Upper lobe of left lung (tissue), 6 donors: ENCODE data around the gene OSBPL5. TPM values are rescaled to one million over a fixed set of nuclear protein-coding genes. Genes with fewer than 3 reads are reported as not detected.

Source experiments
- ATAC-seq, 2 donors: fragments of 200-7000 bp; cut with Tn5 transposase; one replicate each; pipeline ENCODE4 v1.9.1; 2022; ENCODE audit warnings: mild to moderate bottlenecking in 2 of 2, moderate library complexity in 2 of 2; ENCODE audit not compliant: low FRiP score in 2 of 2
- DNase-seq, 2 donors: peaks; one replicate each; pipeline ENCODE4 v3.0.0-alpha.2; 2019 to 2020
- H3K27ac ChIP-seq, 4 donors: fragments of 200-600 bp; sonication (generic); one replicate each; pipeline ENCODE4 v1.5.1; 2016 to 2019
- H3K27me3 ChIP-seq, 4 donors: fragments of 200-600 bp; sonication (generic); one replicate each; pipeline ENCODE4 v1.5.1; 2017 to 2019
- H3K36me3 ChIP-seq, 4 donors: fragments of 200-600 bp; sonication (generic); one replicate each; pipeline ENCODE4 v1.5.1; 2016 to 2019
- H3K4me1 ChIP-seq, 4 donors: fragments of 200-600 bp; sonication (generic); one replicate each; pipeline ENCODE4 v1.5.1; 2018 to 2019
- H3K4me3 ChIP-seq, 4 donors: fragments of 200-600 bp; sonication (generic); one replicate each; pipeline ENCODE4 v1.5.1; 2017 to 2019; ENCODE audit warnings: mild to moderate bottlenecking in 2 of 4, moderate library complexity in 1 of 4
- H3K9me3 ChIP-seq, 4 donors: fragments of 200-600 bp; sonication (generic); one replicate each; pipeline ENCODE4 v1.5.1; 2018 to 2019
- CTCF ChIP-seq, 6 experiments: fragments of 450-650 bp in 4 of 6; fragments of 200-600 bp in 2 of 6; sonication (generic) in 2 of 6; IDR thresholded peaks; one replicate each; pipeline ENCODE4 v1.5.1; 2016 to 2019; ENCODE audit warnings: antibody characterized with exemption in 6 of 6
- EP300 ChIP-seq, 4 donors: sonication (generic); formaldehyde crosslinking; IDR thresholded peaks; one replicate each; pipeline ENCODE4 v1.5.1; 2017; ENCODE audit warnings: antibody characterized with exemption in 4 of 4, control low read depth in 2 of 4
- POLR2A ChIP-seq, 4 donors: fragments of 450-650 bp; IDR thresholded peaks; one replicate each; pipeline ENCODE4 v1.5.1; 2016 to 2017; ENCODE audit warnings: antibody characterized with exemption in 4 of 4, mild to moderate bottlenecking in 2 of 4
- POLR2AphosphoS5 ChIP-seq, 2 donors: sonication (generic); formaldehyde crosslinking; IDR thresholded peaks; one replicate each; pipeline ENCODE4 v1.5.1; 2017; ENCODE audit warnings: antibody characterized with exemption in 2 of 2
- WGBS, 2 donors: methylation state at CpG; one replicate each; pipeline ENCODE4 v1.1.5; 2017 to 2018; 5-methylcytosine and 5-hydroxymethylcytosine counted together
- total RNA-seq, 6 donors: library from RNA; depleted of rRNA in 4 of 6; stranded (reverse); fragments of >200 nt in 4 of 6; gene quantifications; one replicate each; pipeline versions ENCODE4 v1.1.0 to v1.2.1, GENCODE V29; 2016 to 2021
- donor health status: DM: no; HTN: no; CAD: no; lungs with moderate emphysema.
- donor health status: DM: no; HTN: yes; CAD: no; lungs with severe emphysema.

The OSBPL5 gene
- total RNA-seq, 6 donors from 2014 or later = 23.4 to 66.9 (median 48.3) TPM

- no peaks in the 10 kb centered on the region for H3K9me3 ChIP-seq
- H3K27me3 ChIP-seq = no peaks in the 10 kb centered on the region
- ATAC-seq = no peak
- H3K4me3 ChIP-seq = no peak overlapping the region
- peaks cover 0 to 41% (median 27%) of the 10 kb centered on the region in 4 donors for H3K36me3 ChIP-seq
- TF ChIP-seq CTCF (IDR thresholded peaks at IDR 0.05) (no peak), POLR2AphosphoS5 (IDR thresholded peaks at IDR 0.05) (no peak), EP300 (IDR thresholded peaks at IDR 0.05) (no peak), POLR2A (IDR thresholded peaks at IDR 0.05) (no peak)
- peak in 1 of 2 donors; percentile 68 for DNase-seq
- H3K27ac ChIP-seq = no peak overlapping the region
- 54 to 64% methylated on average over 5 to 9 of the region's 9 CpGs for WGBS, 2 donors
- H3K4me1 ChIP-seq = peaks cover 0 to 2% (median 2%) of the 10 kb centered on the region in 4 donors
Observed at GRCh38 chr11:3086671-3087150, 78.4 kb downstream of the OSBPL5 start.

- 78% methylated on average over 8 of the region's 8 CpGs; no CpG with 5 or more reads in 1 of the 2 donors for WGBS, 2 donors
- no peak for TF ChIP-seq CTCF (IDR thresholded peaks at IDR 0.05)
- TF ChIP-seq POLR2AphosphoS5 (IDR thresholded peaks at IDR 0.05) = no peak
- no peak for TF ChIP-seq POLR2A (IDR thresholded peaks at IDR 0.05)
- TF ChIP-seq EP300 (IDR thresholded peaks at IDR 0.05) = no peak
- Histone ChIP-seq H3K27me3 (no peaks in the 10 kb centered on the region), H3K27ac (no peak overlapping the region), H3K9me3 (no peaks in the 10 kb centered on the region), H3K36me3 (peaks cover 0 to 38% (median 27%) of the 10 kb centered on the region in 4 donors), H3K4me3 (no peak overlapping the region), H3K4me1 (no peaks in the 10 kb centered on the region)
- peak in 1 of 2 donors; percentile 59 for DNase-seq
- ATAC-seq = no peak
Observed at GRCh38 chr11:3086114-3086513, 79.0 kb downstream of the OSBPL5 start.

- no peaks in the 10 kb centered on the region for H3K4me1 ChIP-seq
- no peak overlapping the region for H3K27ac ChIP-seq
- H3K4me3 ChIP-seq = no peak overlapping the region
- 66 to 82% methylated on average over 2 to 5 of the region's 5 CpGs for WGBS, 2 donors
- ATAC-seq = no peak
- no peaks in the 10 kb centered on the region for H3K27me3 ChIP-seq
- H3K9me3 ChIP-seq = no peaks in the 10 kb centered on the region
- peaks cover 0 to 27% (median 19%) of the 10 kb centered on the region in 4 donors for H3K36me3 ChIP-seq
- no peak for DNase-seq
- no peak for TF ChIP-seq EP300 (IDR thresholded peaks at IDR 0.05)
- no peak for TF ChIP-seq POLR2A (IDR thresholded peaks at IDR 0.05)
- TF ChIP-seq POLR2AphosphoS5 (IDR thresholded peaks at IDR 0.05) = no peak
- TF ChIP-seq CTCF (IDR thresholded peaks at IDR 0.05) = no peak
Observed at GRCh38 chr11:3085052-3085451, 80.1 kb downstream of the OSBPL5 start.

GRCh38 chr11:3083321-3083720, 81.8 kb downstream of the OSBPL5 start:
- Histone ChIP-seq H3K9me3 (no peaks in the 10 kb centered on the region), H3K4me3 (no peak overlapping the region), H3K27me3 (no peaks in the 10 kb centered on the region), H3K4me1 (no peaks in the 10 kb centered on the region), H3K27ac (no peak overlapping the region), H3K36me3 (peaks cover 0 to 10% (median 6%) of the 10 kb centered on the region in 4 donors)
- ATAC-seq (no peak), DNase-seq (no peak)
- 58 to 65% methylated on average over 7 to 8 of the region's 8 CpGs for WGBS, 2 donors
- TF ChIP-seq CTCF (IDR thresholded peaks at IDR 0.05) = no peak
- TF ChIP-seq POLR2A (IDR thresholded peaks at IDR 0.05) = no peak
- no peak for TF ChIP-seq POLR2AphosphoS5 (IDR thresholded peaks at IDR 0.05)
- no peak for TF ChIP-seq EP300 (IDR thresholded peaks at IDR 0.05)

- no peak for DNase-seq
- Histone ChIP-seq H3K9me3 (no peaks in the 10 kb centered on the region), H3K36me3 (no peaks in the 10 kb centered on the region), H3K27me3 (no peaks in the 10 kb centered on the region), H3K4me3 (no peak overlapping the region), H3K4me1 (no peaks in the 10 kb centered on the region), H3K27ac (no peak overlapping the region)
- WGBS, 2 donors = 84 to 87% methylated on average over 6 of the region's 6 CpGs
- ATAC-seq = no peak
- TF ChIP-seq POLR2A (IDR thresholded peaks at IDR 0.05) (no peak), CTCF (IDR thresholded peaks at IDR 0.05) (no peak), POLR2AphosphoS5 (IDR thresholded peaks at IDR 0.05) (no peak), EP300 (IDR thresholded peaks at IDR 0.05) (no peak)
Observed at GRCh38 chr11:3081386-3081751, 83.7 kb downstream of the OSBPL5 start.
